Right kidney (tissue), 1 donor: Measurements from ENCODE around the gene SOX9.
"Not testable (repeated sequence)": the region's sequence is repeated elsewhere in the genome, so short reads cannot be mapped to it uniquely, and the experiment has no call there.

ENCODE experiments used
- DNase-seq: peaks from one replicate; pipeline ENCODE4 v3.0.0-alpha.2; 2016

SOX9 gene

GRCh38 chr17:72110231-72110941 lies 10.4 kb upstream of the SOX9 start:
- DNase-seq = no peak

- DNase-seq = no peak
Measured at GRCh38 chr17:72110942-72111318, 9.9 kb upstream of the SOX9 start.

DNA sequence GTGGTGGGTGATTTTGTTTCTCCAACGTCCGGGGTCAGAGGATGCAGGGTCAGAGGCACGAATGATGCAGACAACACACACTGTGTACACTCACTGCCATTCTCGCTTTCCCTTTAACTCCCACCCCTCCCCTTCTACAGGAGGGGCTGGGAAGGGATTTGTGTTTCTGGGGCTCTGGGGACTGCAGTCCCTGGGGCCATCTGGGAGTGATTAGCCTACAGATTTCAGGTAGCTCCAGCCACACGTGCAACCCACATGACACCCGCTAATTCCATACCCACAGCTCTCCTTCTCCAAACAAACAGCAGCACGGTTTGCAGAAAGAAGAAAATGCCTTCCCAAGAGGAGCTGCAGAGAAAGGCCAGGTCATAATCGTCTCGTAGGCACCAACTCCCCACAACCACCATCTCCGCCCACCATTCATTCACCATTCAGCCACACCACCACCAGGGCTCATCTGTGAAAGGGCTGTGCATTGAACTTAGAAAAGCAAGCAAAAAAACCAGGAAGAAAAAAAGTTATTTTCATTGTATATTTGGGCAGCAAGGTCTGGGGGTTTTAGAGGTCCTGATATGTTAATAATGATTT lies 9.4 kb upstream of the SOX9 start:
- DNase-seq = no peak

- not testable (repeated sequence) for DNase-seq
Measured at GRCh38 chr17:72111926-72112325, 8.9 kb upstream of the SOX9 start.

DNA sequence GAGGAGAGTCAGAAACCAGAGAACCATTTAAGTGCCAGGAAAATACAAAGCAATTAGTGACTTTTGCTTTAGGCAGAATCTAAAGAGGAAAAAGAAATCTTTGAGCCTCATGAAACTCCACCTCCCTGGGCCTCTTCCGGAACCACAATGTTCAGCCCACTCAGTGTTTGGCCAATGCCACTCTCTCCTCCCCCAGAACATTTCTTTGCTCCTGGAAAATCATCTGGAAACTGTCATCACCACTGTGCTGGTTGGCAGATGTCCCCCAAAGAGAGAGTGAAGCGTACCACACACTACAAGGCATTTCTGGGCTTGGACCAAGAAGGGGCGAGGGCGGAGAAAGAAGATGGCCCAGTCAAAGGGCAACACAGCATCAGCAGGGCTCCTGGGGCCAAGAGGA lies 7.1 kb upstream of the SOX9 start:
- no peak for DNase-seq

DNA sequence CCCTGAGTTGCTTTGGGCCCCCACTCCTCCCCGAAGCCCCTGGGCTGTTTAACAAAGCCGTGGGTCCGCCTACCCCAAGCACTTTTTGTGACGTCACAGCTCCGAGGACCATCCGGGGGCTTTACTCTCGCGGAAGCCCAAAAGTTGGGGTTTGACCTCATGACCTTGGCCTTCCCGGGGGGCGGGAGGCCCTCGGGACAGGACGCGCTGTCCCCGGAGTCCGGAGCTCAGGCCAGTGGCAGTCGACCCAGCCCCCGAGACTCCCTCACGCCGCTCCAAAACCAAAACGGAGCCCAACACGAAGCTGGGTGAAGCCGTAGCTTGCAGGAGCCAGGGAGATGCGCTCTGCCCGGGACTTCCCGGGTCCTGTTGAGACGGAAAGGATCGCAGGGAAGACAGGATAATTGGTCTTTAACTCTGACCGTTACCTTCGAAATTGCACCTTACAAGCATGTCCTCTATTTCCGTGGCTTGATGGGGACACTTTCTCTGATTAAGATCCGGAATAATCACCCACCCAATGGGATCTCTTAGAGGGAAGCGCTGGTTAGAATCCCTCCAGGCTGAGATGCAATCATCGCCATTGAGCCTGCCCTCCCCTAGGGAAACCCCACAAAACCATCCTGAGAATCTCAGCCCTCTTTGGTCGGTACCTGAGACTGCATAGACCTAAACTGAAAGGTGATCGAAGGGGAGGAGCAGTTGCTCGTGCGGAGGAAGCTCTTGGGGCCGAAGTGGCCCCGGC lies 4.9 kb upstream of the SOX9 start:
- peak; percentile 25 for DNase-seq

DNA sequence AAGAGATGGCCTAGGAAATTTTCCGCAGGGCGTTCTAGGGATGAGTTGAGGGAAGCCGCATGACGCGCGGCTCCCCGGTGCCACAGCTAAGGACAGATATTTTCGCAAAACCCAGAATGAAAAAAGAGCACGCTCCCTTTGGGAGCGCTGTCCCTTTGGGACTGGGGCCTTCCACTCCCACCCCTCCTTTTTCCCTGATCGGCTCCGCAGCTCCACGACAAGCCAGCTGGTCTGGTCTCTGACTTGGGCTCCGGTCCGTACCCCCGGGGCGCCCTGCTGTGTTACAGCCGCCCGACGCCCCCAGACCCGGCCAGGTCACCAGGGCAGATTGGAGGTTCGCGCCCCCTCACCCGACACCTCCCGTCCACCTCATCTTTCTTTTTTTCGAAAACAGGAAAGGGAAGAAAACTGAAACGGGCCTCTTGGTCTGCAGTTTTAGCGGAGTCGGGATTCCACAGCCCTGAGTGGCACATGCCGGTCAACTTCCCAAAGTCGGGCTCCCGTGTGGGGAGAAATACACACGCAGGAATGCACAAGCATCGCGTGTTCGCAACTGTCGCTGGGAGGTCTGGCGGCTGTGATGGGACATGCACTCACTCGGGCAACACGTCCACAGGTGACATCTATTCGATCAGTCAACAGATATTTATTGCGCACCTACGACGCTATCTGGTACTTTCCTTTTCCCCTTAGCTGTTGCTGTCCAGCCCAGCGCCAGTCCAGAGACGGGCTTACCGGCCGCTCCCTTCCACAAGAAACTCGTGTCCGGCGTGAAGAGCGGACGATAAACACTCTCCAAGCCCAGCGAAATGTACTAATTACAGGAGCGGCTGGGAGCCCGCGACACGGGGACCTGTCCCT lies 3.9 kb upstream of the SOX9 start:
- DNase-seq = peak; percentile 69

- peak; percentile 79 for DNase-seq
Measured at GRCh38 chr17:72117535-72118334, 3.1 kb upstream of the SOX9 start.

DNA sequence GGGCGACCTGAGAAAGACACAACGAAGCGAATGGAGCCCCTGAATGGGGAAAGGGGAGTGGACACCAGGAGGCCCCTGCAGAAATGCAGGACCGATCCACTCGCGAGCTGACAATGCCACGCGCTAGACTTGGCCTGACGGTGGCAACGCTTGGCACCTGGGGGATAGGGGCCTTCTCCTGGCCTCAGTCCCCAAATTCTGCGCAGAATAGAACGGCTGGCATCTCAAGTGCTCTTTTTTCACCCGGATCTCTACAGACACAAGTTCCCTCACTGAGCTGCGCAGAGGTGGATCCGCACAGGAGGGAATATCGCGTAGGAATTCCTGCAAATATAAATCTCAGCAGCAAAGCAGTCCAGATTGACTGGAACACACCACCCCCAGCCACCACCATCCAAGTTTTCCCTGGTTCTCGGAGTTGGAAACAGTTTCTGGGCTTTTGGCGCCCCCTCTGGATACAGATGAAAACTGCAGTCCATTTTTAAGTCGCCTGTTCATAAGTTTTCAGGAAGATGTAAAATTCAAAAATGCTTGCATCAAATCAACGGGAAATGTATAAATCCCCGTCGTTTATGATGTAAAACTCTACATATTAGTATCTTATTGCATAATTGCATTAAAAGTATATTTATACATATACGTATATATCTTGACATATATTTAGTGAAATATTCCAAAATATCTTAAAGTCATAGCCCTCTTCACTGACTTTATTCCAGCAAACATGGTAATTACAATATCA lies 2.3 kb upstream of the SOX9 start:
- peak; percentile 74 for DNase-seq

GRCh38 chr17:72119077-72119872 lies 1.5 kb upstream of the SOX9 start:
- DNase-seq = peak; percentile 41

DNA sequence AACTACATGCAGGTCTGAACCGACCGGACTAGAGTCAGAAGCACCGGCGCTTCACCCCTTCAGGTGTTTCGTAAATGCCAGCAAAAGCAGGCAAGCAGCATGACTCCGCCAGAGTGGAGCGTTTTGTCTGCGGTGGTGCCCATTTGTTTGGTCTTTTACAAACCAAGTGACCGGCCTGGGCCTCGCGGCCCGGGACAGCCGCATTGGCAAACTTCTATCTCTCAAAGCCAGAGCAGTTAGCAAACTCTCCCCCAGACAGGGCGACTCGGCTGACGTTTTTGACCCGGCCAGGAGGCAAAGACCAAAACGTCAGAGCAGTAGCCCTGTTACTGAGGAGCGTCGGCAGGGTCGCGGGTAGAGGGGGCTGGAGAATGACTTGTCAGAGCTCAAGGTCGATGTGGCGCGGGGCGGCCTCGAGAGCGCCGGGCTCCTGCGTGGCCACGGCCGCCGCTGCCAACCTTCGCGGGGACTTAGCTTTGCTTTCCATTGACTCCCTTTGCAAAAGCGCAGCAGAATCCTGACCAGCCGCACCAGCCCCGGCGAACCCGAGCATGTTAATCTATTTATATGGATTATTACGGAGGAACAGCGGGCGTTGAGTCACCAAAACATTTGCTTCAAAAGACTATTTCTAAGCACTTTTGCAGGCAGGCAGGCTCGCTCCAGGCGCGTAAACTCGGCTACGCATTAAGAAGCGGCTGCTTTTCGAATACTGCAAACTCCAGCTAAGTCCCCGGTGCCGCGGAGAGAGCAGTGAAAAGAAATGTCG lies 763 bp upstream of the SOX9 start:
- peak; percentile 87 for DNase-seq

DNA sequence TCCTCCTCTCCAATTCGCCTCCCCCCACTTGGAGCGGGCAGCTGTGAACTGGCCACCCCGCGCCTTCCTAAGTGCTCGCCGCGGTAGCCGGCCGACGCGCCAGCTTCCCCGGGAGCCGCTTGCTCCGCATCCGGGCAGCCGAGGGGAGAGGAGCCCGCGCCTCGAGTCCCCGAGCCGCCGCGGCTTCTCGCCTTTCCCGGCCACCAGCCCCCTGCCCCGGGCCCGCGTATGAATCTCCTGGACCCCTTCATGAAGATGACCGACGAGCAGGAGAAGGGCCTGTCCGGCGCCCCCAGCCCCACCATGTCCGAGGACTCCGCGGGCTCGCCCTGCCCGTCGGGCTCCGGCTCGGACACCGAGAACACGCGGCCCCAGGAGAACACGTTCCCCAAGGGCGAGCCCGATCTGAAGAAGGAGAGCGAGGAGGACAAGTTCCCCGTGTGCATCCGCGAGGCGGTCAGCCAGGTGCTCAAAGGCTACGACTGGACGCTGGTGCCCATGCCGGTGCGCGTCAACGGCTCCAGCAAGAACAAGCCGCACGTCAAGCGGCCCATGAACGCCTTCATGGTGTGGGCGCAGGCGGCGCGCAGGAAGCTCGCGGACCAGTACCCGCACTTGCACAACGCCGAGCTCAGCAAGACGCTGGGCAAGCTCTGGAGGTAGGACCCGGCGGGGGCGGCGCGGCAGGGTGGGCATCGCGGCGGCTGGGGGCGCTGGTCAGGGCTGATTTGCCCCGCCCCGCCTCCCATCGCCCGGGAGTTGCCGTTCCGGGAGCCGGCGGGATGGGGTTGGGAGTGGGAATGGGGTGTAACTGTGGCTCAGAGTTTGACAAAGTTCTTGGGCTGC lies 567 bp downstream of the SOX9 start:
- peak; percentile 92 for DNase-seq

DNA sequence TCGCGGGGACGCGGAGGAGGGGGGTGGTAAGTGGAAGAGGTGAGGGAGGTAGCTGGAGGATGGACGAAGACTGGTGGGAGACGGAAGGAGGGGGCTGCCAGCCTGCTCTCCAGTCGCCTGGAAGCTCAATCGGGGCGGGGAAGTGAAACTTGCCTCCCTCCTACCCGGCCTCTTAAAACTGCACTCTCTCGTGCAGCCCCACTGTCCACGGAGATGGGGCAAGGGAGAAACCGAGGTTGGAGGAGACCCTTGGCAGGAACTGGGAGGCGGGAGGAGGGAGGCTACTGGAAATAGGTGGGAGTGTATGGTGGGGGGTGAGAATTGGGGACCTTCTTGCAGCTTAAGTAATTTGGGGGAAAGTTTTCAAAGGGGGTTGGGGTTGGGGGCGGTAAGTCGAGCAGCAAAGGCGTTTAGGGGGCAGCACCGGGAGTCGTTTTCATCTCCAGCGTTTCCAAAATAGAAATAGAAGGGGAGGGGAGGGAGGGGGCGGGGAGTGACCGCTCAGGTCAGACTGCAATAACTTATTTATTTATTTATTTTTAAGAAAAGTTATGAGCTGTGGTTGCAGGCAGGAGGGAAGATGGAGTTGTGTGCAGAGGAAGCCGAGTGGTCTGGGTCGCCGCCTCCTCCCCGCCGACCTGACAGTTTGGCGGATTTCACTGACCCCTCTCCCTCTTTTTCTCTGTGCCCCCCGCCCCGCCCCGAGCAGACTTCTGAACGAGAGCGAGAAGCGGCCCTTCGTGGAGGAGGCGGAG lies 1.4 kb downstream of the SOX9 start:
- DNase-seq = no peak

DNA sequence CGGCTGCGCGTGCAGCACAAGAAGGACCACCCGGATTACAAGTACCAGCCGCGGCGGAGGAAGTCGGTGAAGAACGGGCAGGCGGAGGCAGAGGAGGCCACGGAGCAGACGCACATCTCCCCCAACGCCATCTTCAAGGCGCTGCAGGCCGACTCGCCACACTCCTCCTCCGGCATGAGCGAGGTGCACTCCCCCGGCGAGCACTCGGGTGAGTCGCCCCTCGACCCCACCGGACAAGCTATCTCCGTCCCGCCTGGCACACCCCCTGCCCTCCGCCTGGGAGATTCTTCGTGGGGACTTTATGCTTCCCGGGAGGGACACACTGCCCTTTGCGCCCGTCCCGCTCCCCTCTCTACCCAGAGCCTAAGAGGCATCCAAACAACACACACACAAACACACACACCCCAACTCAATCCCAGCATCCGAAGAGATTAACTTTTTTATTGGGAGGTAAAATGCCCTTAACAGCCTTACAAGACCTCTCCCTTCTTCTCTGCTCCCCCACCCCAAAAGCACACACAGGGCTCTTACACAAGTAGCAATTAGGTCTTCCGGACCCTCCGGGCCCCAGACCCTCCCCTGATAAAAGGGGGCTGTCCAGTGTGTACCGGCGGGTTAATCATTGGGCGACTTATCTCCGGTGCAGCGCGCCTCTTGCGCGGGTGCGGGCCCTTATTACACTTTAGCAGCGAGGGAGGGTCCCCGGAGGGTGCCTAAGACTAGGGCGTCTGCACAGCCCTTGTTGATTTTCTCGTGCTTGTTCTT lies 2.1 kb downstream of the SOX9 start:
- DNase-seq = peak; percentile 69

GRCh38 chr17:72123530-72124437 lies 3.0 kb downstream of the SOX9 start:
- peak; percentile 52 for DNase-seq

DNA sequence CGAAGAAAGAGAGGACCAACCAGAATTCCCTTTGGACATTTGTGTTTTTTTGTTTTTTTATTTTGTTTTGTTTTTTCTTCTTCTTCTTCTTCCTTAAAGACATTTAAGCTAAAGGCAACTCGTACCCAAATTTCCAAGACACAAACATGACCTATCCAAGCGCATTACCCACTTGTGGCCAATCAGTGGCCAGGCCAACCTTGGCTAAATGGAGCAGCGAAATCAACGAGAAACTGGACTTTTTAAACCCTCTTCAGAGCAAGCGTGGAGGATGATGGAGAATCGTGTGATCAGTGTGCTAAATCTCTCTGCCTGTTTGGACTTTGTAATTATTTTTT lies 3.6 kb downstream of the SOX9 start:
- no peak for DNase-seq
